ENCODE results near the gene SMIM20. TPM values are rescaled to one million over a fixed set of nuclear protein-coding genes. Genes with fewer than 3 reads are reported as not detected.

SMIM20 gene
- total and polyA plus RNA-seq, 12 donors: 22.9 to 80.5 (median 40.6) TPM

DNA sequence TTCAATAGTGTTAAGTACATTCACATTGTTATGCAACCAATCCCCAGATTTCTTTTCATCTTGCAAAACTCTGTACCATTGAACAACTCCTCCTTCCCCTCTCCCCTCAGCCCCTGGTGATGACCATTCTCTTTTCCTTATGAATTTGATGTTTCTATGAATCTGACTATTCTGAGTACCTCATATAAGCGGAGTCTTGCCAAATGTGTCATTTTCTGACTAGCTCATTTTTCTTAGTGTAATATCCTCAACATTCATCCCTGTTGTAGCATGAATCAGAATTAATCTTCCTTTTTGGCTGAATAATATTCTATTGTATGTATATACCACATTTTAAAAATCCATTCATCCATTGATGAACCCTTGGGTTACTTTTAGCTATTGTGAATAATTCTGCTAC lies 34.0 kb downstream of the SMIM20 start:
- no peaks in the 10 kb centered on the region for H3K4me1 ChIP-seq (replicated peaks in 1 of 2)
- H3K36me3 ChIP-seq (replicated peaks in 1 of 2): no peaks in the 10 kb centered on the region
- H3K27me3 ChIP-seq: peaks cover 6% of the 10 kb centered on the region
- WGBS, 4 donors: 97 to 100% (median 97%) methylated on average over 1 of the region's 1 CpG
- intact Hi-C loops (cut with DNase I): no loop called here
- DNase-seq: no peak
- no peak overlapping the region for H3K4me3 ChIP-seq
- no peak overlapping the region for H3K27ac ChIP-seq
- H3K9me3 ChIP-seq (replicated peaks in 1 of 3): no peaks in the 10 kb centered on the region
- TF ChIP-seq, protein P1, sequence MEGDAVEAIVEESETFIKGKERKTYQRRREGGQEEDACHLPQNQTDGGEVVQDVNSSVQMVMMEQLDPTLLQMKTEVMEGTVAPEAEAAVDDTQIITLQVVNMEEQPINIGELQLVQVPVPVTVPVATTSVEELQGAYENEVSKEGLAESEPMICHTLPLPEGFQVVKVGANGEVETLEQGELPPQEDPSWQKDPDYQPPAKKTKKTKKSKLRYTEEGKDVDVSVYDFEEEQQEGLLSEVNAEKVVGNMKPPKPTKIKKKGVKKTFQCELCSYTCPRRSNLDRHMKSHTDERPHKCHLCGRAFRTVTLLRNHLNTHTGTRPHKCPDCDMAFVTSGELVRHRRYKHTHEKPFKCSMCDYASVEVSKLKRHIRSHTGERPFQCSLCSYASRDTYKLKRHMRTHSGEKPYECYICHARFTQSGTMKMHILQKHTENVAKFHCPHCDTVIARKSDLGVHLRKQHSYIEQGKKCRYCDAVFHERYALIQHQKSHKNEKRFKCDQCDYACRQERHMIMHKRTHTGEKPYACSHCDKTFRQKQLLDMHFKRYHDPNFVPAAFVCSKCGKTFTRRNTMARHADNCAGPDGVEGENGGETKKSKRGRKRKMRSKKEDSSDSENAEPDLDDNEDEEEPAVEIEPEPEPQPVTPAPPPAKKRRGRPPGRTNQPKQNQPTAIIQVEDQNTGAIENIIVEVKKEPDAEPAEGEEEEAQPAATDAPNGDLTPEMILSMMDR (IDR thresholded peaks at IDR 0.05): no peak
- TF ChIP-seq POLR2A (IDR thresholded peaks at IDR 0.05): no peak

DNA sequence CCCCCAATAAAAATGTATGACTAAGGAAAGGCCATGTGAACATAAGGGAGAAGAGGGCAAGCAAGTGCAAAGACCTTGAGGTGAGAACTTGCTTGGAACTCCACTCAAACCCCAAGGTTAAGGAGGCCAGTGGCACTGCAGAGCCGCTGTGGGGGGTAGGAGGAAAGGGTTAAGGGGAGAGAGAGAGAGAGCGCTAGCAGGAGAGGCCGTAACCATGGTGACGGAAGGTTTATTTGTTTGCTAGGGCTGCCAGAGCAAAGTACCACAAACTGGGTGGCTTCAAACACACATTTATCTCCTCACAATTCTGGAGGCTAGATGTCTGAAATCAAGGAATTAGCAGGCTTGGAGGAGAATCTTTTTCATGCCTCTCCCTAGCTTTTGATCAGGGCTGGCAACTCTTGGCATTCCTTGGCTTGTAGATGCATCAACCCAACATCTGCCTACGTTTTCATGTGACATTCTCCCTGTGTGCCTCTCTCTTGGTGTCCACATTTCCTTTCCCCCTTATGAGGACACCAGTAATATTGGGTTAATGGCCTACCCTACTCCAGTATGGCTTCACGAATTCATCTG lies 35.2 kb downstream of the SMIM20 start:
- intact Hi-C loops (cut with DNase I): no loop called here
- TF ChIP-seq, protein P1 (IDR thresholded peaks at IDR 0.05): no peak
- no peak for TF ChIP-seq POLR2A (IDR thresholded peaks at IDR 0.05)
- H3K4me1 ChIP-seq (replicated peaks in 1 of 2): no peaks in the 10 kb centered on the region
- H3K9me3 ChIP-seq (replicated peaks in 1 of 3): no peaks in the 10 kb centered on the region
- peaks cover 6% of the 10 kb centered on the region for H3K27me3 ChIP-seq
- DNase-seq: no peak
- H3K27ac ChIP-seq: no peak overlapping the region
- H3K36me3 ChIP-seq (replicated peaks in 1 of 2): no peaks in the 10 kb centered on the region
- no peak overlapping the region for H3K4me3 ChIP-seq
- 62 to 66% (median 65%) methylated on average over 6 of the region's 6 CpGs for WGBS, 4 donors

DNA sequence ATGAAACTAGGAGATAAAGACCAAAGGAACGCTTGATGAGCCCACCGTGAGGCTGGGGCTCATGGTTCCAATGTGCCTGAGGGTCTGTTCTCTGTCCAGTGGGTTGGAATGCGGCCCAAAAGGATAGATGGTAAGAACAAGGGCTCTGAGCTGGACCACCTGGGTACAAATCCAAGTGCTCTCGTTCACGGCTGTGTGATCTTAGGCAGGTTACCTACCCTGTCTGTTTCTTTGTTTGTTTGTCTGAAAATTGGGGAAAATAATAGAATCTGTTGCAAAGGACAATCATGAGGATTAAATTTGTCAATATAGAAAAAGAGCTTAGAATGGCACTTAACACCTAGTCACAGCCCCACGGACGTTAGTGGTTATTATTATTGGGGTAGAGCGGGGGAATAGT lies 36.0 kb downstream of the SMIM20 start:
- H3K27ac ChIP-seq: no peak overlapping the region
- no peak for DNase-seq
- TF ChIP-seq, protein P1 (IDR thresholded peaks at IDR 0.05): no peak
- no peak for TF ChIP-seq POLR2A (IDR thresholded peaks at IDR 0.05)
- no peaks in the 10 kb centered on the region for H3K4me1 ChIP-seq (replicated peaks in 1 of 2)
- no peaks in the 10 kb centered on the region for H3K9me3 ChIP-seq (replicated peaks in 1 of 3)
- intact Hi-C loops (cut with DNase I): no loop called here
- peaks cover 6% of the 10 kb centered on the region for H3K27me3 ChIP-seq
- H3K4me3 ChIP-seq: no peak overlapping the region
- no peaks in the 10 kb centered on the region for H3K36me3 ChIP-seq (replicated peaks in 1 of 2)
- whole genome bisulfite sequencing, 4 donors: 84 to 90% (median 87%) methylated on average over 8 of the region's 8 CpGs

DNA sequence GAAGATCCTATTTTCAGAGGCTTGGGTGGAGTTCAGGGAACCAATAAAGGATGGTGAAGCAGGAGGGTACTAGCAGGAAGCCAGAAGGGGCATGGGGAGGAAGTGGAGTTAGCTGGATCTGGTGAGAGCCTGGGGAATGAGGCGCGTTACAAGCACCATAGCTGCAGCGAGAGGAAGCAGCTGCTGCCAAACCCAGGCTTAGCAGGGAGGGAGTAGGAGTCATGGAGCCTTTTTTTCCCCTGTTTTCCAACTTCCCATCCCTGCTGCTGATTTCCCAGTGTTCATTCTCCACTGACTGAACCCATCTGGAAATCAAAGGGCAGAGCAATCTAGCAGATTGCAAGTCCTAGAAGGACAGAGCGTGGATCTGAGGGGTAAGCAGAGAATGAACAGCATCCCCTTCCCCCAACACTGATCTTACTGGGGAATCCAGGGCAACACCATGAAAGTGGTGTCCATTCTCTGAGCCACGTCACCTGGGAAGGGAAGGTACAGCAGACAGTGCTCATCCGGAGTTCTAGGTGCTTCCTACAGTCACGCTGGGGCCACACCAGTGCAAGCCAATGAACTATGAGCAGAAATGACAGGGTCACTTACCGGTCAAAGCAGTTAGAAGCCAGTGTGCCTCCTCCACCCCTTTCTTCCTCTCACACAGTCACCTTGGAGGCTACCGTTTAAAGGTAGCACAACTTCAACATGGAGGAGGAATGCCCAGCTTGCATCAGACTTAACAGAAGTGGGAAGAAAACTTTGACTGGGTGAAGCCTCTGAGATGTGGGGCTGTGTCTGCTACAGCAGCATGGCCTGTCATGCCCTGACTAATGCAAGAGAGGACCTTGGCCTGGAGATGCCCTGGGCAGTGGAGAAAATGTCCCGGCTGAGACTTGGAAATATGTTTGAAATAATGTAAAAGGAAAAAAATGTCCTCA lies 36.7 kb downstream of the SMIM20 start:
- intact Hi-C loops (cut with DNase I): no loop called here
- DNase-seq: no peak
- 59 to 78% (median 68%) methylated on average over 6 to 10 of the region's 10 CpGs for WGBS, 4 donors

More for the DNA sequence above, 36.7 kb downstream of the SMIM20 start:
- no peaks in the 10 kb centered on the region for H3K4me1 ChIP-seq (replicated peaks in 1 of 2)
- H3K9me3 ChIP-seq (replicated peaks in 1 of 3): no peaks in the 10 kb centered on the region
- H3K27ac ChIP-seq: no peak overlapping the region
- H3K27me3 ChIP-seq: peaks cover 6% of the 10 kb centered on the region
- H3K4me3 ChIP-seq: no peak overlapping the region
- H3K36me3 ChIP-seq (replicated peaks in 1 of 2): no peaks in the 10 kb centered on the region
- TF ChIP-seq POLR2A (IDR thresholded peaks at IDR 0.05): no peak
- TF ChIP-seq, protein P1 (IDR thresholded peaks at IDR 0.05): no peak

Measured in adrenal gland (tissue), 12 donors.